ENCODE measurements around the gene SPATS2L.

Gene SPATS2L

GRCh38 chr2:200470230-200470629 lies 163.7 kb downstream of the SPATS2L start:
- DNase-seq (ENCODE audit: low spot score): no peak

GRCh38 chr2:200471324-200471848 lies 164.9 kb downstream of the SPATS2L start:
- peak; percentile 80 for DNase-seq (ENCODE audit: low spot score)

GRCh38 chr2:200471928-200472645 lies 165.6 kb downstream of the SPATS2L start:
- no peak for DNase-seq (ENCODE audit: low spot score)

DNA sequence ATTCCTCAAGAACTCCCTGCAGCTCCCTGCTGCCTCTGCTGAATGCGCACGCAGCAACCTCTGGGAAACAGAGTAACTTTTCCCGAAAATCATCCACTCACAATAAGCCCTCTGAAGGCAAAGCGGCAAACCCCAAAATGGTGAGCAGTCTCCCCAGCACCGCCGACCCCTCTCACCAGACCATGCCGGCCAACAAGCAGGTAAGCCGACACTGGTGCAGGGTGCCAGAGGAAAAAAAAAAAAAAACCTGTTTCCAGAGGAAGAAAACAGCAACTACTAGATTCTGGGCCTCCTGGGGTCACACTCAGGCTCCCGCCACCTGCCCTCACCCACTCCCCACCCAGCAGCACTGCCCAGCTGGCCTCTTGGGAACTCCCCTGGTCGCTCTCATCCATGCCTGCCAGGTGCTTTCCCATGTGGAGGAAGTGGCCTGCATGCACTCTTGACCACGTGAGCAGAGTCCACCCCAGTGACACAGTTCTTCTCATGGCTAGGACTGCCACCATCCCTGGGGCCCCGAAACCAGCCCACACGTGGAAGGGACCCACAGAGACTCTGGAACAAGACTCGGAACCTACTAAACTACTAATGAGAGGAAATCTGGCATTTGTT lies 166.5 kb downstream of the SPATS2L start:
- DNase-seq (ENCODE audit: low spot score): no peak

- no peak for DNase-seq (ENCODE audit: low spot score)
Observed at GRCh38 chr2:200475795-200476194, 169.3 kb downstream of the SPATS2L start.

DNA sequence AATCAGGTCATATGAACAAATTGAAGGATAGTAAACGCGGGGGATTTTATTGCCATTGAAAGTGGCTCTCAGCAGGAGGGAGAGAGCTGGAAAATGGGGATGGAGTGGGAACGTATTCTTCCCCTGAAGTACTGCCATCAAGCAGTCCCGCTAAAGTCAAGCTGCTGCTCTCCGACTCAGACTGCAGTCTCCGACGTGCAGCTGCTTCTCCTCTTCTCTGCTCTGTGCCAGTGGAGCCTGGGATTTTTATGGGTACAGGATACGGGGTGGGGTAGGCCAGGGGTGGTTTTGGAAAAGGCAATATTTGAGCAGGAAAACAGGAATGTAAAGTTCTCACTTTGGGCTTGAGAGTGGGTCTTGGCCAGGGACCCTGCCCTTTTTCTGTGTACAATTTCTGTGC lies 170.3 kb downstream of the SPATS2L start:
- no peak for DNase-seq (ENCODE audit: low spot score)

- no peak for DNase-seq (ENCODE audit: low spot score)
Observed at GRCh38 chr2:200477667-200478131, 171.2 kb downstream of the SPATS2L start.

- DNase-seq (ENCODE audit: low spot score): no peak
Observed at GRCh38 chr2:200479692-200480265, 173.3 kb downstream of the SPATS2L start.

DNA sequence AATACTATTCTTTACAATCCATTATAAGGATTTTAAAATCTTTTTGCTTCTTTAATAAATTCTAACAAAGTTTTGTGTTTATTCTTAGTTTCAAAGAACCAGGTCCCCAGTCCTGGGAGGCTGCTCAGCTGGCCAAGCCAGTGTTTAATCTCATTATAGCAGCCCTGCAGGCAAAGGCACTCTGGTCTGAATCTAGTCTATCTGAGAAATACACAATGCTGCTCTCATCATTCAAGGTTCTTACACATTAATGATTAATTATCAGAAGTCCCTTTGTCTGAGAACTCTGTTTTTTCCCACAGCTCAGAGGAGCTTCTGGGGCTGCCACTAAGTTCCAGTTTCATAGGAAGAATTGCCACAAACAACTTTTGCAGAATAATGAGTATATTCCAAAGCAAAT lies 175.7 kb downstream of the SPATS2L start:
- DNase-seq (ENCODE audit: low spot score): no peak

- DNase-seq (ENCODE audit: low spot score): peak; percentile 71
Observed at GRCh38 chr2:200483729-200484198, 177.3 kb downstream of the SPATS2L start.

DNA sequence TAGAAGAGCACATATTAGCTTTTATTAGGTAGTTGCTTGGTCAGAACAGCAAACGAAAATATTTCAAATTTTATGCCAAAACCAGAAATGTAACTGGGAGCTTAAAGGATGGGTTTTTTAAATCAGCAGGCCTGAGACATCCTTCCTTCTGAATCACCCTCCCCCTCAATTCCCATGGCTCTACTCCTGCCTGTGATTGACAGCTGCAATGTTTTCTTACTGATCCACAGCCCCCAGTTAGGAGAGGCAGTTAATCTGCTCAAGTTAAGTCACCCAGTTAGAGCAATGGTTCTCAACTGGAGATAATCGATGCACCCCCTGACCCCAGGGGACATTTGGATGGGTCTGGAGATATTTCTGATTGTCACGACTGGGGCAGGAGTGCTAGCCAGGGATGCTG lies 178.4 kb downstream of the SPATS2L start:
- DNase-seq (ENCODE audit: low spot score): no peak

- DNase-seq (ENCODE audit: low spot score): no peak
Observed at GRCh38 chr2:200486529-200486928, 180.0 kb downstream of the SPATS2L start.

DNA sequence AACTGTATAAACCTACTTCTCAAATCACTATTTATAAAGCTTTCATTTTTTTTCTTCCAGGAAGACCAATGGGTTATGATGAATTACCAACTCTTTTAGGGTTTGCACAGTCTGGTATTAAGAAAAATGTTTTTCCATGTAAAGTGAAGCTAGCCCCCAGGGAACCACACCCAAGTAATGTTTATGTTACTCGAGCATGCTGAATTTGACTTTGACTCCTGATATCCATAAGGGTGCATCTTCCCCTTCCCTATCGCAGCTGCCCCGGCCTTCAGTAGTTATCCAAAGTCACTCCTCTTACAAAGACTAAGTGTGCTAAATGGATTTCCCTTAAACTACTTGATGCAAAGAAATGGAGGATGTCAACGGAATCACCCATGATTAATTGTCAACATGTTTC lies 181.7 kb downstream of the SPATS2L start:
- DNase-seq (ENCODE audit: low spot score): no peak

- DNase-seq (ENCODE audit: low spot score): no peak
Observed at GRCh38 chr2:200490001-200490400, 183.5 kb downstream of the SPATS2L start.

GRCh38 chr2:200492656-200493055 lies 186.2 kb downstream of the SPATS2L start:
- no peak for DNase-seq (ENCODE audit: low spot score)

GRCh38 chr2:200494048-200494447 lies 187.6 kb downstream of the SPATS2L start:
- DNase-seq (ENCODE audit: low spot score): no peak

- DNase-seq (ENCODE audit: low spot score): no peak
Observed at GRCh38 chr2:200496696-200497095, 190.2 kb downstream of the SPATS2L start.

GRCh38 chr2:200498402-200499162 lies 192.1 kb downstream of the SPATS2L start:
- no peak for DNase-seq (ENCODE audit: low spot score)

DNA sequence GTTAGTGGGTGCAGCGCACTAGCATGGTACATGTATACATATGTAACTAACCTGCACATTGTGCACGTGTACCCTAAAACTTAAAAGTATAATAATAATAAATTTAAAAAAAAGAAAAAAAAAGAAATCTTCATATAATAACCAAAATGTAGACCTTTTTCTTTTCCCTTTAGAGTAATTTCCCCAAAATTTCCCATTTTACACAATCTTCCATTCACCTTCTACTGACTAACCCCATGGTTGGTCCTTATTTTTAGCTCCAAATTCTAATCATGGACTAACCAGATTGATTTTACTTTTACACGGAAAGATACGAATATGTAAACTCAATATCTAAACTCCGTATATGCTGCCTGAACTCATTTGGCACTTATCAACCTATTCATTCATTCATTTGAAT lies 195.7 kb downstream of the SPATS2L start:
- no peak for DNase-seq (ENCODE audit: low spot score)

DNA sequence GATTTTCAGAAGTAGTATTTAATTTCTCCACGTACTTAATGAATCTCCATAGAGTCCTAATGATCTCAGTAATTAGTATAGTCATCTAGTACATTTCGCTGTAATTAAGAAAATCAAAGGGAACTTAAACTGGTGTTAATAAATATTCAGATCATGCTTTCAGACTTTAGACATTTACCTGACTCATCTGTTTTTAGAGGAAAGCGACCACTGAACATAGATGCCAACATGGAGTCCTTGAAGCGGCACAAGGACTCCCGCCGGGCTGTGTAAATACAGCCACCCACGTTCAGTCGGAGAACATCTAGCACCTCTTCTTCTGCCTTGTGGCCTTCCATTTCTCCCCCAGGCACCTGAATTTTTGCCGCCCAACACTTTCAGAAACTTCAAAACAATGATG lies 200.2 kb downstream of the SPATS2L start:
- DNase-seq (ENCODE audit: low spot score): no peak

DNA sequence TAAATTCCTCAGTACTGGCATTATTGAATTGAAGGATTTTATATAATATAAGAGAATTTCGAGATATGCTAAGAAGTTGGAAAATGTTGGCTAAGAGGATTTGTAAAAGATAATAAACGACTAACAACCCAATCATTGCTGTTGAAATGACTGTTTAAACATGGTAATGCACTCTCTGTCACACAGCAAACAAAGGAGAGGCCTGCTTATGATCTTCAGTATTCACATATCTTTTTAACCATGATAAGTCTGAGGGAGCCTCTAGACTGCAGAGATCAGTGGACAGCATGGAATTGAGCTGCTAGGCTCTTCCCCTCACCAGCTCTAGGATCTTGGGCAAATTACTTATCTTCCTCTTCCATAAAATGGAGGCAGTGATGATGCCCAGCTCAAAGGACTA lies 200.7 kb downstream of the SPATS2L start:
- DNase-seq (ENCODE audit: low spot score): no peak

DNA sequence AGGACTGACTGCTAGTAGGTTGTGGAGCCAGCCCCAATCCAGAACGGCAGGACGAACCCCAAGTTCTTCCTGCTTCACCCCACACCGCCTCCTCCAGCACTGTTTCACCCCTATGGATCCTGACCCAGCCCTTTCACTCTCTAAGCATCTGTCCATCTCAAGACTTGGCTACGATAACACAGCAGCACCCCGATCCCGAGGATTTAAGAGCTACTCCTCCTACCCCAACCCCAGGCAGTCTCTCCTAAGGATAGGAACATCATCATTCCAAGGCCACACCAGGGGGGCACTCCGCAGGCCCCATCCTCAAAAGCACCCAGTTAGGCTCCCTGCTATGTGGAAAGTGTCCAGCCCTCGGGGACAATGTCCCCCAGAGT lies 202.7 kb downstream of the SPATS2L start:
- peak; percentile 10 for DNase-seq (ENCODE audit: low spot score)
